ENCODE measurements around the gene SAMD4A.

SAMD4A gene

DNA sequence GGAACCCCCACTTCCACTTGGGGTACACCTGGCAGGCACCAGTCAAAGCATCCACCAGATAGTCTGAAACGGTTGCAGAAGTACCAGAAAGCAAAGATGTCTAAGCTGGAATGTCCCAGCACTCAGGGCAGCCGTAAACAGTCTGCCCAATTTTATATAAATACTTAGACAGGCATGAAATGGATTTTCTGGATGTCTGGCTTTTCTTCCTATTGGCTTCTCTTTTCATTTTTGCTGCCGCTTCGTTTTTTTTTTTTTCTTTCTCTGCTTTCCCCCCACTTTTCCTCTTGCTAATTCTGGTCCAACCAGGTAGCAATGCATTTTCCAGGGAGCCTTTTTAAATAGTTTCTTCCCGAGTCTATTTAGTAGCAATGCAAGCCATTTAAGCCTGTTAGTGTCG, 168.0 kb downstream of the SAMD4A start:
- no peak overlapping the region for H3K4me3 ChIP-seq (ENCODE audit: insufficient read depth, low read length, poor library complexity, severe bottlenecking)
- H3K4me2 ChIP-seq (ENCODE audit: low read depth, low read length, poor library complexity, severe bottlenecking), result no peak overlapping the region
- no peaks in the 10 kb centered on the region for H4K20me1 ChIP-seq (ENCODE audit: low read depth, low read length)
- H3F3A ChIP-seq (ENCODE audit: insufficient read depth), result no peaks in the 10 kb centered on the region
- no peak overlapping the region for H3K9ac ChIP-seq (ENCODE audit: low read length)
- no peaks in the 10 kb centered on the region for H3K27me3 ChIP-seq (ENCODE audit: low read length)
- H3K79me2 ChIP-seq (ENCODE audit: insufficient read depth, low read length), result no peaks in the 10 kb centered on the region
- H3K36me3 ChIP-seq (ENCODE audit: low read length), result no peaks in the 10 kb centered on the region
- no peak overlapping the region for H3K27ac ChIP-seq (ENCODE audit: low read depth, low read length)
- no peak for TF ChIP-seq EZH2phosphoT487 (conservative IDR thresholded peaks at IDR 0.05; ENCODE audit: low read length)
- TF ChIP-seq, protein P1, sequence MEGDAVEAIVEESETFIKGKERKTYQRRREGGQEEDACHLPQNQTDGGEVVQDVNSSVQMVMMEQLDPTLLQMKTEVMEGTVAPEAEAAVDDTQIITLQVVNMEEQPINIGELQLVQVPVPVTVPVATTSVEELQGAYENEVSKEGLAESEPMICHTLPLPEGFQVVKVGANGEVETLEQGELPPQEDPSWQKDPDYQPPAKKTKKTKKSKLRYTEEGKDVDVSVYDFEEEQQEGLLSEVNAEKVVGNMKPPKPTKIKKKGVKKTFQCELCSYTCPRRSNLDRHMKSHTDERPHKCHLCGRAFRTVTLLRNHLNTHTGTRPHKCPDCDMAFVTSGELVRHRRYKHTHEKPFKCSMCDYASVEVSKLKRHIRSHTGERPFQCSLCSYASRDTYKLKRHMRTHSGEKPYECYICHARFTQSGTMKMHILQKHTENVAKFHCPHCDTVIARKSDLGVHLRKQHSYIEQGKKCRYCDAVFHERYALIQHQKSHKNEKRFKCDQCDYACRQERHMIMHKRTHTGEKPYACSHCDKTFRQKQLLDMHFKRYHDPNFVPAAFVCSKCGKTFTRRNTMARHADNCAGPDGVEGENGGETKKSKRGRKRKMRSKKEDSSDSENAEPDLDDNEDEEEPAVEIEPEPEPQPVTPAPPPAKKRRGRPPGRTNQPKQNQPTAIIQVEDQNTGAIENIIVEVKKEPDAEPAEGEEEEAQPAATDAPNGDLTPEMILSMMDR (IDR thresholded peaks at IDR 0.05; ENCODE audit: insufficient read depth, low read length, poor library complexity, severe bottlenecking), result no peak
- H3K9me3 ChIP-seq (ENCODE audit: insufficient read depth, low read length), result no peaks in the 10 kb centered on the region
- no peak overlapping the region for H2AFZ ChIP-seq (ENCODE audit: low read depth, low read length, severe bottlenecking)
- no peaks in the 10 kb centered on the region for H3K9me2 ChIP-seq (replicated peaks; ENCODE audit: insufficient read depth, low read length)

DNA sequence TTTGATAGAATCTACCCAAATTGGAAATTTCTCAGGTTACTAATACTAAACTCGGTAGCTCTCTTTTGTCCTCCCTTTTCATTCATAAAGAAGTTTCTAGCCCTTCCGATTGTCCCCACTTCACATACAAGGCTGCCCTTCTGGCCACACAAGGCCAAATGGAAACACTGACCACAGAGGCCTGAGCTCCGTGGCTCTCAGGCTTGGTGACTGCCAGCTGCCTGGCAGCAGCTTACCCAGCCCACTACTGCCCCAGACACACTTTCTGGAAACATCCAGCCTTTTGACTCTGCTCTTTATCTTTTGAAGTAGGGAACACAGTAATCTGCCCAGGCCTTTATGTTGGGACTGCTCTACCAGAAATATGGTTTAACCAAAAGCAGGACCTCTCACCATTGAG, 168.5 kb downstream of the SAMD4A start:
- Histone ChIP-seq H4K20me1 (ENCODE audit: low read depth, low read length) (no peaks in the 10 kb centered on the region), H3K27ac (ENCODE audit: low read depth, low read length) (no peak overlapping the region), H3K9ac (ENCODE audit: low read length) (no peak overlapping the region), H3F3A (ENCODE audit: insufficient read depth) (no peaks in the 10 kb centered on the region), H3K4me3 (ENCODE audit: insufficient read depth, low read length, poor library complexity, severe bottlenecking) (no peak overlapping the region), H3K4me2 (ENCODE audit: low read depth, low read length, poor library complexity, severe bottlenecking) (no peak overlapping the region), H3K79me2 (ENCODE audit: insufficient read depth, low read length) (no peaks in the 10 kb centered on the region), H3K9me2 (replicated peaks; ENCODE audit: insufficient read depth, low read length) (no peaks in the 10 kb centered on the region), H3K27me3 (ENCODE audit: low read length) (no peaks in the 10 kb centered on the region), H3K9me3 (ENCODE audit: insufficient read depth, low read length) (no peaks in the 10 kb centered on the region), H3K36me3 (ENCODE audit: low read length) (no peaks in the 10 kb centered on the region), H2AFZ (ENCODE audit: low read depth, low read length, severe bottlenecking) (no peak overlapping the region)
- TF ChIP-seq, protein P1 (IDR thresholded peaks at IDR 0.05; ENCODE audit: insufficient read depth, low read length, poor library complexity, severe bottlenecking), result no peak
- TF ChIP-seq EZH2phosphoT487 (conservative IDR thresholded peaks at IDR 0.05; ENCODE audit: low read length), result no peak

DNA sequence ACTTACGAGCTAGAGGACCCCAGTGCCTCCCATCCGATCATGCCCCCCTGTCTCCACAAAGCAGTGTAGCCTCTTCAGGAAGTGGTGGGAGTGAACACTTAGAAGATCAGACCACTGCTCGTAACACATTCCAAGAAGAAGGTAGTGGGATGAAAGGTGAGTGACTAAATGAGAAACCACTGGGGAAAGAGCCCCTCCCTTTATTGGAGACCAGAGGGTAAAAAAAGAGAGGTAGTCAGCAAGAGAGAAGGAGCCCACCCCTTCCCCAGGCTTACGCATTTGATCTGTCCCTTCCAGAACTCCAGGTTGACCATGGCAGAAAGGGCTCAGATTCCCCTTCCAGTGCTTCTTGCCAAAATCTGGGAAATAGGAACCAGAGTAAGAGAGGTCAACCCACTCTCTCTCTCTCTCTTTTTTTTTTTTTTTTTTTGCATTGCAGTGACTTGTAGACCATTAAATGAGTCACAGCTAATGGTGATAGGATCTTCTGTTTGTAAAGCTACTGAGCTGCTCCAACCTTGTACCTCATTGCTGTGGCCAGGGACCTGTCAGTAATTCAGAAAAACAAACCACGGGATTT, 170.3 kb downstream of the SAMD4A start:
- no peak overlapping the region for H3K4me3 ChIP-seq (ENCODE audit: insufficient read depth, low read length, poor library complexity, severe bottlenecking)
- no peak for TF ChIP-seq EZH2phosphoT487 (conservative IDR thresholded peaks at IDR 0.05; ENCODE audit: low read length)
- TF ChIP-seq, protein P1 (IDR thresholded peaks at IDR 0.05; ENCODE audit: insufficient read depth, low read length, poor library complexity, severe bottlenecking), result no peak
- H4K20me1 ChIP-seq (ENCODE audit: low read depth, low read length), result no peaks in the 10 kb centered on the region
- no peak overlapping the region for H2AFZ ChIP-seq (ENCODE audit: low read depth, low read length, severe bottlenecking)
- H3F3A ChIP-seq (ENCODE audit: insufficient read depth), result no peaks in the 10 kb centered on the region
- H3K9ac ChIP-seq (ENCODE audit: low read length), result no peak overlapping the region
- no peaks in the 10 kb centered on the region for H3K79me2 ChIP-seq (ENCODE audit: insufficient read depth, low read length)
- H3K9me2 ChIP-seq (replicated peaks; ENCODE audit: insufficient read depth, low read length), result no peaks in the 10 kb centered on the region
- H3K4me2 ChIP-seq (ENCODE audit: low read depth, low read length, poor library complexity, severe bottlenecking), result no peak overlapping the region
- no peak overlapping the region for H3K27ac ChIP-seq (ENCODE audit: low read depth, low read length)
- no peaks in the 10 kb centered on the region for H3K36me3 ChIP-seq (ENCODE audit: low read length)
- H3K27me3 ChIP-seq (ENCODE audit: low read length), result no peaks in the 10 kb centered on the region
- no peaks in the 10 kb centered on the region for H3K9me3 ChIP-seq (ENCODE audit: insufficient read depth, low read length)

Measured in SU-DHL-6 (cell line).